Measurements from ENCODE around the gene LAGE3. TPM values are rescaled to one million over a fixed set of nuclear protein-coding genes. Genes with fewer than 3 reads are reported as not detected.

Gene LAGE3
- total and polyA plus RNA-seq, 2 donors from 2014 or later: 10.0 to 29.0 TPM

GRCh38 chrX:154435171-154435733 lies 43.8 kb downstream of the LAGE3 start:
- intact Hi-C loops (cut with DNase I): no loop called here
- Histone ChIP-seq H3K36me3 (ENCODE audit: control insufficient read depth in 2 of 3, insufficient read depth in 3 of 3, low read length in 3 of 3) (peaks cover 0 to 13% (median 4%) of the 10 kb centered on the region in 3 donors), H3K27ac (ENCODE audit: low read depth in 2 of 2, low read length in 2 of 2) (no peak overlapping the region), H3K9me3 (ENCODE audit: control insufficient read depth in 2 of 3, insufficient read depth in 1 of 3, low read length in 3 of 3) (no peaks in the 10 kb centered on the region), H3K9ac (ENCODE audit: low read length in 3 of 3) (no peak overlapping the region), H3K27me3 (ENCODE audit: control insufficient read depth, insufficient read depth, low read length) (no peaks in the 10 kb centered on the region), H3K4me1 (ENCODE audit: control insufficient read depth in 2 of 3, insufficient read depth in 2 of 3, low read depth in 1 of 3, low read length in 3 of 3) (peaks cover 0 to 16% (median 3%) of the 10 kb centered on the region in 3 donors), H3K4me3 (ENCODE audit: low read length in 3 of 3) (no peak overlapping the region)
- TF ChIP-seq CTCF (IDR thresholded peaks at IDR 0.05; ENCODE audit: borderline replicate concordance, extremely low read depth, insufficient read depth): no peak
- FAIRE-seq: no peak
- DNase-seq: peak in 1 of 5 donors; percentile 42

GRCh38 chrX:154434394-154435168 lies 44.5 kb downstream of the LAGE3 start:
- Histone ChIP-seq H3K27ac (ENCODE audit: low read depth in 2 of 2, low read length in 2 of 2) (no peak overlapping the region), H3K27me3 (ENCODE audit: control insufficient read depth, insufficient read depth, low read length) (no peaks in the 10 kb centered on the region), H3K36me3 (ENCODE audit: control insufficient read depth in 2 of 3, insufficient read depth in 3 of 3, low read length in 3 of 3) (peaks cover 0 to 10% (median 4%) of the 10 kb centered on the region in 3 donors), H3K9me3 (ENCODE audit: control insufficient read depth in 2 of 3, insufficient read depth in 1 of 3, low read length in 3 of 3) (no peaks in the 10 kb centered on the region), H3K4me1 (ENCODE audit: control insufficient read depth in 2 of 3, insufficient read depth in 2 of 3, low read depth in 1 of 3, low read length in 3 of 3) (peaks cover 0 to 16% (median 3%) of the 10 kb centered on the region in 3 donors), H3K9ac (ENCODE audit: low read length in 3 of 3) (no peak overlapping the region), H3K4me3 (ENCODE audit: low read length in 3 of 3) (no peak overlapping the region)
- DNase-seq: peak in 1 of 5 donors; percentile 18
- no peak for TF ChIP-seq CTCF (IDR thresholded peaks at IDR 0.05; ENCODE audit: borderline replicate concordance, extremely low read depth, insufficient read depth)
- intact Hi-C loops (cut with DNase I): no loop called here
- FAIRE-seq: no peak

GRCh38 chrX:154433605-154434004 lies 45.5 kb downstream of the LAGE3 start:
- TF ChIP-seq CTCF (IDR thresholded peaks at IDR 0.05; ENCODE audit: borderline replicate concordance, extremely low read depth, insufficient read depth): no peak
- FAIRE-seq (no peak), DNase-seq (peak in 1 of 5 donors; percentile 16)
- Histone ChIP-seq H3K27me3 (ENCODE audit: control insufficient read depth, insufficient read depth, low read length) (no peaks in the 10 kb centered on the region), H3K4me3 (ENCODE audit: low read length in 3 of 3) (no peak overlapping the region), H3K9ac (ENCODE audit: low read length in 3 of 3) (no peak overlapping the region), H3K36me3 (ENCODE audit: control insufficient read depth in 2 of 3, insufficient read depth in 3 of 3, low read length in 3 of 3) (peaks cover 0 to 10% (median 4%) of the 10 kb centered on the region in 3 donors), H3K9me3 (ENCODE audit: control insufficient read depth in 2 of 3, insufficient read depth in 1 of 3, low read length in 3 of 3) (no peaks in the 10 kb centered on the region), H3K27ac (ENCODE audit: low read depth in 2 of 2, low read length in 2 of 2) (no peak overlapping the region), H3K4me1 (ENCODE audit: control insufficient read depth in 2 of 3, insufficient read depth in 2 of 3, low read depth in 1 of 3, low read length in 3 of 3) (peaks cover 0 to 13% (median 3%) of the 10 kb centered on the region in 3 donors)
- intact Hi-C loops (cut with DNase I): no loop called here

Data from kidney (tissue), 14 donors.